HEK293 (cell line): Measurements from ENCODE around the gene PDLIM5.

ENCODE experiments used
- CTCF ChIA-PET: fragments of 350-600 bp; formaldehyde crosslinking; extraction: SDS; loops from one replicate; lab custom pipeline; 2021; ENCODE audit warnings: antibody characterized with exemption; lab: Yijun Ruan, JAX
- POLR2A ChIA-PET: fragments of 300-600 bp; formaldehyde crosslinking; extraction: SDS; loops from one replicate; lab custom pipeline; 2020; ENCODE audit warnings: antibody characterized with exemption, inconsistent platforms; lab: Yijun Ruan, JAX
- H3K27ac ChIP-seq: fragments of 200-500 bp; sonication (Bioruptor generic); 2 replicates; pipeline ENCODE4 v1.5.1; 2014; ENCODE audit warnings: low read depth, low read length, control low read depth, inconsistent platforms; ENCODE audit errors: extremely low read depth
- H3K36me3 ChIP-seq, 2 experiments: fragments of 200-500 bp in 1 of 2; sonication (Bioruptor generic) in 1 of 2; 1 replicate in 1 of 2; 2 replicates in 1 of 2; pipeline ENCODE4 v1.5.1; 2014 to 2017; ENCODE audit warnings: inconsistent platforms in 2 of 2, low read length in 2 of 2; ENCODE audit not compliant: control insufficient read depth in 2 of 2, insufficient read depth in 1 of 2
- H3K4me1 ChIP-seq: fragments of 200-500 bp; sonication (Bioruptor generic); 2 replicates; pipeline ENCODE4 v1.5.1; 2014; ENCODE audit warnings: mild to moderate bottlenecking, low read length, inconsistent platforms; ENCODE audit not compliant: control insufficient read depth, insufficient read depth
- H3K4me3 ChIP-seq: 2 replicates; pipeline ENCODE4 v1.5.1; 2011; ENCODE audit warnings: low read depth, mild to moderate bottlenecking, control low read depth, low read length, moderate library complexity
- H3K9me3 ChIP-seq: fragments of 200-500 bp; sonication (Bioruptor generic); 2 replicates; pipeline ENCODE4 v1.5.1; 2014; ENCODE audit warnings: low read depth, low read length, inconsistent platforms; ENCODE audit not compliant: control insufficient read depth, insufficient read depth
- BCL11A ChIP-seq: fragments of 450-650 bp; formaldehyde crosslinking; IDR thresholded peaks from 2 replicates; pipeline ENCODE4 v1.5.1; 2016; ENCODE audit warnings: low read depth, missing biosample characterization, missing genetic modification characterization
- HOXC10 ChIP-seq: sonication (generic); formaldehyde crosslinking; IDR thresholded peaks from 2 replicates; pipeline ENCODE4 v1.8.1; 2023; ENCODE audit warnings: mild to moderate bottlenecking, missing genetic modification reagents
- IKZF3 ChIP-seq: fragments of 450-650 bp; IDR thresholded peaks from 2 replicates; pipeline ENCODE4 v1.5.0; 2018; ENCODE audit warnings: missing biosample characterization, mild to moderate bottlenecking, missing genetic modification characterization, moderate library complexity
- MZF1 ChIP-seq: fragments of 450-650 bp; formaldehyde crosslinking; IDR thresholded peaks from 2 replicates; pipeline ENCODE4 v1.5.1; 2017; ENCODE audit warnings: missing biosample characterization, missing genetic modification characterization, borderline replicate concordance
- OSR2 ChIP-seq: fragments of 450-650 bp; formaldehyde crosslinking; IDR thresholded peaks from 2 replicates; pipeline ENCODE4 v1.5.1; 2016; ENCODE audit warnings: missing biosample characterization, missing genetic modification characterization
- PRDM6 ChIP-seq: fragments of 450-650 bp; formaldehyde crosslinking; IDR thresholded peaks from 2 replicates; pipeline ENCODE4 v1.5.1; 2017; ENCODE audit warnings: missing biosample characterization, missing genetic modification characterization
- RBAK ChIP-seq: fragments of 450-650 bp; formaldehyde crosslinking; IDR thresholded peaks from 2 replicates; pipeline ENCODE4 v1.5.1; 2016; ENCODE audit warnings: missing biosample characterization, missing genetic modification characterization
- SP7 ChIP-seq: fragments of 450-650 bp; formaldehyde crosslinking; IDR thresholded peaks from 2 replicates; pipeline ENCODE4 v1.5.1; 2016; ENCODE audit warnings: missing biosample characterization, missing genetic modification characterization
- TCF7L2 ChIP-seq: IDR thresholded peaks from 2 replicates; pipeline ENCODE4 v1.6.1; 2011; ENCODE audit warnings: low read depth, mild to moderate bottlenecking, inconsistent platforms, low read length, moderate library complexity, borderline replicate concordance
- ZBTB8A ChIP-seq: fragments of 450-650 bp; formaldehyde crosslinking; IDR thresholded peaks from 2 replicates; pipeline ENCODE4 v1.5.1; 2016; ENCODE audit warnings: missing biosample characterization, missing genetic modification characterization
- ZNF112 ChIP-seq: fragments of 450-650 bp; formaldehyde crosslinking; IDR thresholded peaks from 2 replicates; pipeline ENCODE4 v1.5.0; 2017; ENCODE audit warnings: missing biosample characterization, missing genetic modification characterization
- ZNF121 ChIP-seq: fragments of 450-650 bp; formaldehyde crosslinking; IDR thresholded peaks from 2 replicates; pipeline ENCODE4 v1.5.1; 2016; ENCODE audit warnings: missing biosample characterization, missing genetic modification characterization
- ZNF155 ChIP-seq: fragments of 450-650 bp; formaldehyde crosslinking; IDR thresholded peaks from 2 replicates; pipeline ENCODE4 v1.5.1; 2016; ENCODE audit warnings: missing biosample characterization, missing genetic modification characterization
- ZNF157 ChIP-seq: fragments of 450-650 bp; formaldehyde crosslinking; IDR thresholded peaks from 2 replicates; pipeline ENCODE4 v1.5.1; 2016; ENCODE audit warnings: missing biosample characterization, missing genetic modification characterization
- ZNF18 ChIP-seq: fragments of 450-650 bp; formaldehyde crosslinking; IDR thresholded peaks from 2 replicates; pipeline ENCODE4 v1.5.1; 2016; ENCODE audit warnings: missing biosample characterization, missing genetic modification characterization
- ZNF280D ChIP-seq: fragments of 450-650 bp; formaldehyde crosslinking; IDR thresholded peaks from 2 replicates; pipeline ENCODE4 v1.5.1; 2016; ENCODE audit warnings: missing biosample characterization, missing genetic modification characterization
- ZNF302 ChIP-seq: fragments of 450-650 bp; formaldehyde crosslinking; IDR thresholded peaks from 2 replicates; pipeline ENCODE4 v1.5.1; 2016; ENCODE audit warnings: missing biosample characterization, missing genetic modification characterization, low read depth
- ZNF350 ChIP-seq: fragments of 450-650 bp; formaldehyde crosslinking; IDR thresholded peaks from 2 replicates; pipeline ENCODE4 v1.5.0; 2017; ENCODE audit warnings: missing biosample characterization, mild to moderate bottlenecking, missing genetic modification characterization
- ZNF394 ChIP-seq: fragments of 450-650 bp; formaldehyde crosslinking; IDR thresholded peaks from 2 replicates; pipeline ENCODE4 v1.5.1; 2016; ENCODE audit warnings: missing biosample characterization, missing genetic modification characterization, mild to moderate bottlenecking, moderate library complexity, borderline replicate concordance
- ZNF488 ChIP-seq: fragments of 450-650 bp; formaldehyde crosslinking; IDR thresholded peaks from 2 replicates; pipeline ENCODE4 v1.5.1; 2016; ENCODE audit warnings: missing biosample characterization, missing genetic modification characterization
- ZNF555 ChIP-seq: fragments of 450-650 bp; formaldehyde crosslinking; conservative IDR thresholded peaks from 2 replicates; pipeline ENCODE4 v1.5.1; 2017; ENCODE audit warnings: missing biosample characterization, mild to moderate bottlenecking, missing genetic modification characterization, inconsistent platforms
- ZNF660 ChIP-seq: fragments of 450-650 bp; IDR thresholded peaks from 2 replicates; pipeline ENCODE4 v1.5.1; 2018; ENCODE audit warnings: missing biosample characterization, mild to moderate bottlenecking, missing genetic modification characterization
- ZNF677 ChIP-seq: fragments of 450-650 bp; IDR thresholded peaks from 2 replicates; pipeline ENCODE4 v1.5.0; 2018; ENCODE audit warnings: missing biosample characterization, mild to moderate bottlenecking, missing genetic modification characterization, moderate library complexity
- ZNF747 ChIP-seq: fragments of 450-650 bp; formaldehyde crosslinking; IDR thresholded peaks from 2 replicates; pipeline ENCODE4 v1.5.1; 2016; ENCODE audit warnings: missing biosample characterization, missing genetic modification characterization
- ZSCAN23 ChIP-seq: fragments of 450-650 bp; formaldehyde crosslinking; IDR thresholded peaks from 2 replicates; pipeline ENCODE4 v1.5.1; 2016; ENCODE audit warnings: missing biosample characterization, missing genetic modification characterization

Gene PDLIM5

GRCh38 chr4:94570558-94570957, 118.8 kb downstream of the PDLIM5 start (continued):
- TF ChIP-seq PRDM6 (tag by site-specific recombination), result peak; percentile 67
- TF ChIP-seq HOXC10 (CRISPR knock-in tag), result no peak
- no peak for TF ChIP-seq ZNF112 (tag by site-specific recombination)
- no peak for TF ChIP-seq ZNF350 (tag by site-specific recombination)
- TF ChIP-seq IKZF3 (tag by site-specific recombination), result 0 out of 2 replicates have a peak, but pooled peaks have one; percentile 17
- no peak for TF ChIP-seq ZNF677 (tag by site-specific recombination)
- TF ChIP-seq ZNF157, result no peak
- no peak for TF ChIP-seq ZBTB8A (tag by site-specific recombination)
- TF ChIP-seq OSR2 (tag by site-specific recombination), result 0 out of 2 replicates have a peak, but pooled peaks have one; percentile 14
- no peak for TF ChIP-seq ZNF280D (tag by site-specific recombination)

GRCh38 chr4:94571298-94571697, 119.6 kb downstream of the PDLIM5 start:
- ChIA-PET CTCF (interaction anchor here (0.7 kb wide), 1 partner anchor 16 kb away, joined by 3 read pairs; no protein-coding TSS in a partner anchor), POLR2A (no interaction called here)
- peaks cover 8% of the 10 kb centered on the region; the same call in 1 of the 2 replicates for H3K4me1 ChIP-seq
- H3K36me3 ChIP-seq, result peaks cover 0 to 5% of the 10 kb centered on the region in 2 experiments; a peak in 1 of 3 replicates
- 0 out of 2 replicates have a peak, but pooled peaks have one; percentile 29 for TF ChIP-seq MZF1
- peak; percentile 68 for TF ChIP-seq ZNF18 (tag by site-specific recombination)
- no peak for TF ChIP-seq ZNF155 (tag by site-specific recombination)
- no peak for TF ChIP-seq ZNF394 (tag by site-specific recombination)
- no peak for TF ChIP-seq ZNF121
- no peak for TF ChIP-seq RBAK (tag by site-specific recombination)
- TF ChIP-seq ZNF112 (tag by site-specific recombination), result no peak
- H3K27ac ChIP-seq, result no peak overlapping the region
- no peaks in the 10 kb centered on the region for H3K9me3 ChIP-seq
- no peak overlapping the region for H3K4me3 ChIP-seq

GRCh38 chr4:94571715-94572114, 120.0 kb downstream of the PDLIM5 start:
- no peak for TF ChIP-seq BCL11A (tag by site-specific recombination)
- no peak for TF ChIP-seq ZNF747
- no peak for TF ChIP-seq ZNF302
- TF ChIP-seq ZSCAN23 (tag by site-specific recombination), result no peak
- no peak for TF ChIP-seq SP7
- TF ChIP-seq ZNF660 (tag by site-specific recombination), result no peak
- no peak for TF ChIP-seq ZNF555 (tag by site-specific recombination)
- TF ChIP-seq ZNF488 (tag by site-specific recombination), result no peak
- TF ChIP-seq TCF7L2, result no peak
- H3K27ac ChIP-seq, result no peak overlapping the region
- CTCF ChIA-PET, result no interaction called here

More at GRCh38 chr4:94571715-94572114, 120.0 kb downstream of the PDLIM5 start:
- Histone ChIP-seq H3K4me3 (no peak overlapping the region), H3K4me1 (peaks cover 8% of the 10 kb centered on the region), H3K9me3 (no peaks in the 10 kb centered on the region), H3K36me3 (peaks cover 0 to 5% of the 10 kb centered on the region in 2 experiments; a peak in 1 of 3 replicates)
- POLR2A ChIA-PET, result no interaction called here
